H1 (cell line): ENCODE measurements around the gene BARX1. TPM values are rescaled to one million over a fixed set of nuclear protein-coding genes. Genes with fewer than 3 reads are reported as not detected.

ENCODE experiments used
- CTCF ChIA-PET: fragments of 300-600 bp; sonication (Branson Sonifier 250); formaldehyde crosslinking; loops from one replicate; lab custom pipeline; 2021; ENCODE audit not compliant: partially characterized antibody; lab: Charles Lee
- POLR2A ChIA-PET: fragments of 300-600 bp; sonication (Branson Sonifier 250); formaldehyde crosslinking; loops from one replicate; lab custom pipeline; 2021; ENCODE audit warnings: inconsistent platforms; ENCODE audit not compliant: partially characterized antibody; lab: Charles Lee
- DNase-seq, 2 experiments: peaks; one replicate each; pipeline versions ENCODE4 v3.0.0 to v3.0.0-alpha.2; 2010 to 2022; ENCODE audit warnings: low spot score in 2 of 2, low read depth in 1 of 2, mixed read lengths in 1 of 2
- FAIRE-seq: peaks from 2 replicates; lab custom pipeline; 2011; peaks lifted over from hg19 to GRCh38; lab: Jason Lieb, UNC
- H2AFZ ChIP-seq: 2 replicates; pipeline ENCODE4 v1.8.1; 2012; ENCODE audit warnings: low read length, inconsistent platforms
- H2AK5ac ChIP-seq: 2 replicates; pipeline ENCODE4 v1.6.1; 2013; ENCODE audit warnings: low read depth, low read length
- H2BK120ac ChIP-seq: replicated peaks from 2 replicates; pipeline ENCODE3; 2013; ENCODE audit warnings: low read depth, low read length, inconsistent platforms
- H2BK12ac ChIP-seq: 2 replicates; pipeline ENCODE4 v1.6.1; 2013; ENCODE audit warnings: low read depth, low read length
- H2BK15ac ChIP-seq: 2 replicates; pipeline ENCODE4 v1.6.1; 2013; ENCODE audit warnings: low read length
- H2BK20ac ChIP-seq: 2 replicates; pipeline ENCODE4 v1.6.1; 2013; ENCODE audit warnings: low read length
- H2BK5ac ChIP-seq: 2 replicates; pipeline ENCODE4 v1.6.1; 2013; ENCODE audit warnings: low read depth, low read length
- H3K14ac ChIP-seq: 2 replicates; pipeline ENCODE4 v1.6.1; 2013; ENCODE audit warnings: inconsistent platforms; ENCODE audit not compliant: insufficient read length
- H3K18ac ChIP-seq: 2 replicates; pipeline ENCODE4 v1.6.1; 2013; ENCODE audit warnings: low read length; ENCODE audit errors: extremely low read depth
- H3K23ac ChIP-seq: 2 replicates; pipeline ENCODE4 v1.6.1; 2013; ENCODE audit warnings: inconsistent platforms; ENCODE audit not compliant: insufficient read length
- H3K23me2 ChIP-seq: 2 replicates; pipeline ENCODE4 v1.6.1; 2013; ENCODE audit warnings: low read depth, low read length
- H3K27ac ChIP-seq: 2 replicates; pipeline ENCODE4 v1.6.1; 2011; ENCODE audit warnings: low read depth, low read length, inconsistent platforms
- H3K27me3 ChIP-seq, 4 experiments: replicated peaks in 1 of 4; 1 replicate in 1 of 4; 2 replicates in 3 of 4; pipeline versions ENCODE4 v1.6.1 to v1.8.1; 2011 to 2013; ENCODE audit warnings: low read length in 3 of 4, mild to moderate bottlenecking in 3 of 4, inconsistent platforms in 2 of 4, mixed read lengths in 2 of 4, moderate library complexity in 1 of 4; ENCODE audit not compliant: control insufficient read depth in 3 of 4, insufficient read depth in 3 of 4; ENCODE audit errors: extremely low read depth in 1 of 4
- H3K36me3 ChIP-seq, 4 experiments: 2 replicates each; pipeline versions ENCODE4 v1.6.1 to v1.8.1; 2011 to 2013; ENCODE audit warnings: mild to moderate bottlenecking in 4 of 4, low read length in 3 of 4, moderate library complexity in 2 of 4, control low read depth in 1 of 4, inconsistent platforms in 1 of 4; ENCODE audit not compliant: insufficient read depth in 4 of 4, control insufficient read depth in 2 of 4
- H3K4ac ChIP-seq: replicated peaks from 2 replicates; pipeline ENCODE3; 2013; ENCODE audit warnings: low read length, low read depth, mixed read lengths, inconsistent platforms; ENCODE audit not compliant: insufficient read length
- H3K4me1 ChIP-seq, 4 experiments: replicated peaks in 1 of 4; 1 replicate in 1 of 4; 2 replicates in 3 of 4; pipeline versions ENCODE4 v1.6.1 to v1.8.1; 2011 to 2013; ENCODE audit warnings: low read length in 3 of 4, inconsistent platforms in 2 of 4, mixed read lengths in 1 of 4; ENCODE audit not compliant: insufficient read depth in 4 of 4, control insufficient read depth in 3 of 4
- H3K4me2 ChIP-seq, 2 experiments: 2 replicates each; pipeline versions ENCODE4 v1.6.1 to v1.8.1; 2011 to 2013; ENCODE audit warnings: low read depth in 2 of 2, low read length in 2 of 2, control low read depth in 1 of 2, inconsistent platforms in 1 of 2, mild to moderate bottlenecking in 1 of 2; ENCODE audit not compliant: insufficient read depth in 1 of 2
- H3K4me3 ChIP-seq, 4 experiments: fragments of 200-600, 300-600 bp in 1 of 4; sonication (generic), shearing (Covaris generic), sonication (Bioruptor Twin) in 1 of 4; 2 replicates each; pipeline versions ENCODE4 v1.5.1 to v1.8.1; 2011 to 2016; ENCODE audit warnings: low read length in 4 of 4, low read depth in 3 of 4, control low read depth in 2 of 4, inconsistent platforms in 2 of 4, mild to moderate bottlenecking in 2 of 4, mixed read lengths in 1 of 4, moderate library complexity in 1 of 4; ENCODE audit not compliant: insufficient read depth in 2 of 4; ENCODE audit errors: extremely low read depth in 1 of 4
- H3K56ac ChIP-seq: replicated peaks from 2 replicates; pipeline ENCODE3; 2013; ENCODE audit warnings: low read depth, mild to moderate bottlenecking, mixed read lengths, low read length, inconsistent platforms; ENCODE audit not compliant: insufficient read length
- H3K79me1 ChIP-seq: 2 replicates; pipeline ENCODE4 v1.6.1; 2013; ENCODE audit warnings: low read depth, low read length, control low read depth
- H3K79me2 ChIP-seq, 2 experiments: 2 replicates each; pipeline versions ENCODE4 v1.6.1 to v1.8.1; 2012 to 2013; ENCODE audit warnings: low read length in 2 of 2, mild to moderate bottlenecking in 2 of 2, inconsistent platforms in 1 of 2; ENCODE audit not compliant: insufficient read depth in 2 of 2, control insufficient read depth in 1 of 2
- H3K9ac ChIP-seq, 4 experiments: replicated peaks in 1 of 4; 1 replicate in 1 of 4; 2 replicates in 3 of 4; pipeline versions ENCODE4 v1.6.1 to v1.8.1; 2011 to 2013; ENCODE audit warnings: low read depth in 3 of 4, low read length in 3 of 4, control low read depth in 2 of 4, mild to moderate bottlenecking in 2 of 4, moderate library complexity in 2 of 4, inconsistent platforms in 1 of 4; ENCODE audit errors: extremely low read depth in 1 of 4
- H3K9me3 ChIP-seq, 2 experiments: 2 replicates each; pipeline versions ENCODE4 v1.6.1 to v1.8.1; 2012 to 2013; ENCODE audit warnings: mild to moderate bottlenecking in 2 of 2, moderate library complexity in 2 of 2, control low read depth in 1 of 2, inconsistent platforms in 1 of 2, low read depth in 1 of 2, low read length in 1 of 2, mixed read lengths in 1 of 2; ENCODE audit not compliant: insufficient read depth in 2 of 2
- H4K20me1 ChIP-seq, 2 experiments: replicated peaks in 1 of 2; 2 replicates each; pipeline versions ENCODE3 to v1.8.1; 2011 to 2013; ENCODE audit warnings: inconsistent platforms in 2 of 2, low read length in 2 of 2, mild to moderate bottlenecking in 1 of 2; ENCODE audit not compliant: insufficient read depth in 2 of 2, control insufficient read depth in 1 of 2
- H4K5ac ChIP-seq: 2 replicates; pipeline ENCODE4 v1.6.1; 2013; ENCODE audit warnings: low read length, low read depth, mixed read lengths, inconsistent platforms; ENCODE audit not compliant: insufficient read length
- H4K8ac ChIP-seq: 2 replicates; pipeline ENCODE4 v1.8.0; 2013; ENCODE audit warnings: mild to moderate bottlenecking, moderate library complexity, low read length, inconsistent platforms; ENCODE audit not compliant: insufficient read depth; ENCODE audit errors: extremely low read depth
- H4K91ac ChIP-seq: replicated peaks from 2 replicates; pipeline ENCODE3; 2013; ENCODE audit warnings: low read length, mixed read lengths, inconsistent platforms; ENCODE audit not compliant: insufficient read length
- CBX8 ChIP-seq: fragments of 300-800, 300-1000 bp; sonication (generic); IDR thresholded peaks from 2 replicates; pipeline ENCODE4 v1.7.1; 2016; ENCODE audit warnings: low read depth, low read length, borderline replicate concordance
- HDAC2 ChIP-seq, 2 experiments: fragments of 300-600 bp in 1 of 2; sonication (generic) in 1 of 2; IDR thresholded peaks; 2 replicates each; pipeline ENCODE4 v1.6.1; 2011 to 2012; ENCODE audit warnings: low read depth in 2 of 2, low read length in 2 of 2, mild to moderate bottlenecking in 2 of 2, moderate library complexity in 2 of 2, borderline replicate concordance in 1 of 2, inconsistent platforms in 1 of 2
- KDM4A ChIP-seq: IDR thresholded peaks from one replicate; pipeline ENCODE4 v1.7.1; 2012; ENCODE audit warnings: low read depth, mild to moderate bottlenecking, moderate library complexity, low read length, inconsistent platforms; ENCODE audit not compliant: severe bottlenecking
- WGBS, 2 experiments: shearing (Covaris generic) in 1 of 2; methylation state at CpG; one replicate each; pipeline versions ENCODE4 v1.1.6 to v1.1.7; 2013 to 2015; ENCODE audit warnings: low lambda C conversion rate in 2 of 2, mixed read lengths in 2 of 2, inconsistent platforms in 1 of 2, low coverage in 1 of 2, missing lambda C conversion rate in 1 of 2; ENCODE audit not compliant: insufficient replicate concordance in 2 of 2, insufficient coverage in 1 of 2, insufficient read length in 1 of 2; ENCODE audit errors: extremely low coverage in 1 of 2, missing lambda C conversion rate in 1 of 2; 5-methylcytosine and 5-hydroxymethylcytosine counted together
- polyA plus RNA-seq, 7 experiments: library from polyadenylated mRNA; depleted of rRNA in 3 of 7; stranded (reverse) in 5 of 7; unstranded in 2 of 7; fragments of >200 nt in 5 of 7; fragments of 200-250 nt in 2 of 7; gene quantifications; 1 replicate in 5 of 7; 2 replicates in 1 of 7; 4 replicates in 1 of 7; pipeline versions ENCODE4 v1.2.1 to v1.2.3, GENCODE V29; 2011 to 2013; ENCODE audit warnings: missing spikeins in 2 of 7, mixed read lengths in 2 of 7
- total RNA-seq: library from RNA; stranded (reverse); fragmentation: NEBNext Ultra II Directional; extraction: Animal tissue kit (Norgen Biotek cat#: 25700); gene quantifications from 2 replicates; pipeline ENCODE4 v1.2.1, GENCODE V29; 2021
- TF ChIP-seq, protein P1 (sequence below): IDR thresholded peaks from 2 replicates; pipeline ENCODE4 v1.6.1; 2012; ENCODE audit warnings: inconsistent platforms

Gene BARX1
- total and polyA plus RNA-seq, 2 of the 8 experiments (the other 6 are each of a cell fraction or from before 2014, with no cell fraction given), result 0.79 to 2.6 TPM

DNA sequence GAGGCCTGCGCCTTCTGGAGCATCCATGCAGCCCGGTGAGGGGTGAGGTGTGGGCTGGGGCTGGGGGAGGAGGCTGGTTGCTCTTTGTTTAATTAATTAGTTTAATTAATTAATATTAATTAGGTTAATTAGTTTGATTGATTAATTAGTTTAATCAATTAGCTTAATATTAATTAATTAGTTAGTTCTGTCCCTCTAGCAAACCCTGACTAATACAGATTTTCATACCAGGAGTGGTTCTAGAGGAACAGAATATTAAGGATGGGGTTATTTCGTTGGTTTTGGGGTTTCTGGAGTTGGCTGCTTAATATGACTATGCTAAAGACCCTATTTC, 14.1 kb upstream of the BARX1 start:
- Histone ChIP-seq H4K91ac (no peak overlapping the region), H4K8ac (no peak overlapping the region), H2BK120ac (no peak overlapping the region), H3K9me3 (peaks cover 4 to 5% of the 10 kb centered on the region in 2 experiments; a peak in 1 of 4 replicates), H3K56ac (no peak overlapping the region), H4K20me1 (no peaks in the 10 kb centered on the region), H2BK20ac (no peak overlapping the region), H4K5ac (no peak overlapping the region), H3K4ac (no peak overlapping the region), H3K79me1 (no peaks in the 10 kb centered on the region), H2BK15ac (no peak overlapping the region), H3K4me1 (no peaks in the 10 kb centered on the region), H3K23ac (no peak overlapping the region), H3K79me2 (no peaks in the 10 kb centered on the region), H3K27ac (no peak overlapping the region), H3K4me2 (no peak overlapping the region), H3K36me3 (no peaks in the 10 kb centered on the region), H2AFZ (no peak overlapping the region), H3K27me3 (no peaks in the 10 kb centered on the region; a peak in 1 of 7 replicates), H3K18ac (no peak overlapping the region), H3K23me2 (no peaks in the 10 kb centered on the region; the same call in 1 of the 2 replicates), H3K4me3 (no peak overlapping the region), H3K14ac (no peak overlapping the region), H2BK5ac (no peak overlapping the region), H3K9ac (no peak overlapping the region), H2AK5ac (no peak overlapping the region), H2BK12ac (no peak overlapping the region)
- CTCF ChIA-PET, result interaction anchor here (0.6 to 11.8 kb wide), 8 partner anchors 11 to 287 kb away, joined by 3 to 146 read pairs (median 4); no protein-coding TSS in a partner anchor
- WGBS, 2 experiments, result 86% methylated on average over 2 of the region's 3 CpGs; no CpG with 5 or more reads in 1 of the 2 experiments
- TF ChIP-seq KDM4A, result no peak
- TF ChIP-seq, protein P1, sequence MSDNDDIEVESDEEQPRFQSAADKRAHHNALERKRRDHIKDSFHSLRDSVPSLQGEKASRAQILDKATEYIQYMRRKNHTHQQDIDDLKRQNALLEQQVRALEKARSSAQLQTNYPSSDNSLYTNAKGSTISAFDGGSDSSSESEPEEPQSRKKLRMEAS, result no peak
- TF ChIP-seq CBX8, result no peak
- TF ChIP-seq HDAC2 (IDR thresholded peaks at IDR 0.05; ENCODE audit: borderline replicate concordance in 1 of 2, low read depth in 2 of 2, low read length in 2 of 2), result no peak
- POLR2A ChIA-PET, result no interaction called here
- FAIRE-seq, result no peak
- no peak for DNase-seq
